HepG2 (cell line): ENCODE results near the gene GRIN2D. TPM values are rescaled to one million over a fixed set of nuclear protein-coding genes. Genes with fewer than 3 reads are reported as not detected.

ENCODE experiments used
- AGO2 ChIP-seq: fragments of 200-400 bp; formaldehyde crosslinking; optimal IDR thresholded peaks from 2 replicates; pipeline ENCODE3; 2017; ENCODE audit warnings: mild to moderate bottlenecking, low read depth, low read length, moderate library complexity
- CENPT ChIP-seq: sonication (generic); formaldehyde crosslinking; IDR thresholded peaks from 2 replicates; pipeline ENCODE4 v1.8.0; 2022; ENCODE audit warnings: low read depth, mild to moderate bottlenecking, moderate library complexity, missing genetic modification reagents
- KAT8 ChIP-seq: IDR thresholded peaks from 2 replicates; pipeline ENCODE4 v1.6.1; 2016; ENCODE audit warnings: missing genetic modification reagents, missing compliant biosample characterization
- PHB2 ChIP-seq: fragments of 450-650 bp; IDR thresholded peaks from 2 replicates; pipeline ENCODE4 v1.6.1; 2018; ENCODE audit not compliant: partially characterized antibody
- REPIN1 ChIP-seq: sonication (generic); formaldehyde crosslinking; IDR thresholded peaks from 2 replicates; pipeline ENCODE4 v1.8.0; 2022; ENCODE audit warnings: missing genetic modification reagents, low read depth, mild to moderate bottlenecking, borderline replicate concordance
- SAP130 ChIP-seq: IDR thresholded peaks from 2 replicates; pipeline ENCODE4 v1.6.1; 2016; ENCODE audit warnings: low read depth
- SMC3 ChIP-seq: IDR thresholded peaks from 2 replicates; pipeline ENCODE4 v1.6.1; 2011; ENCODE audit warnings: low read length, improper control_type of control experiment
- SNAPC2 ChIP-seq: sonication (generic); formaldehyde crosslinking; IDR thresholded peaks from 2 replicates; pipeline ENCODE4 v1.8.1; 2022; ENCODE audit warnings: mild to moderate bottlenecking, missing genetic modification reagents
- STAG1 ChIP-seq: sonication (generic); formaldehyde crosslinking; IDR thresholded peaks from 2 replicates; pipeline ENCODE4 v1.4.0; 2020; ENCODE audit warnings: missing genetic modification reagents
- TARDBP ChIP-seq: sonication (generic); formaldehyde crosslinking; IDR thresholded peaks from 2 replicates; pipeline ENCODE4 v1.8.0; 2022; ENCODE audit warnings: mild to moderate bottlenecking, missing genetic modification reagents
- ZBTB21 ChIP-seq: sonication (generic); formaldehyde crosslinking; IDR thresholded peaks from 2 replicates; pipeline ENCODE4 v1.4.0; 2020; ENCODE audit warnings: missing genetic modification reagents
- ZMYM3 ChIP-seq: sonication (generic); formaldehyde crosslinking; IDR thresholded peaks from 2 replicates; pipeline ENCODE4 v1.5.1; 2020; ENCODE audit warnings: mild to moderate bottlenecking, missing genetic modification reagents
- ZNF160 ChIP-seq: sonication (generic); formaldehyde crosslinking; IDR thresholded peaks from 2 replicates; pipeline ENCODE4 v1.8.0; 2022; ENCODE audit warnings: mild to moderate bottlenecking, inconsistent platforms, missing genetic modification reagents
- ZNF350 ChIP-seq: sonication (generic); formaldehyde crosslinking; IDR thresholded peaks from 2 replicates; pipeline ENCODE4 v1.4.0; 2020; ENCODE audit warnings: mild to moderate bottlenecking, low read depth, missing genetic modification reagents, borderline replicate concordance
- polyA plus RNA-seq, 8 experiments: library from polyadenylated mRNA; depleted of rRNA in 3 of 8; stranded (reverse) in 7 of 8; unstranded in 1 of 8; fragments of >200 nt; fragmentation: Illumina TruSeq in 4 of 8; extraction: Trizol in 4 of 8; gene quantifications; 2 replicates each; pipeline versions ENCODE4 v1.2.1 to v1.2.3, GENCODE V29; 2011 to 2016; ENCODE audit warnings: low read depth in 4 of 8, missing spikeins in 1 of 8, mixed read lengths in 1 of 8; ENCODE audit not compliant: insufficient read depth in 1 of 8
- total RNA-seq, 5 experiments: library from RNA; depleted of rRNA; stranded (reverse); fragments of >200 nt; fragmentation: Illumina TruSeq; extraction: Trizol; gene quantifications; 2 replicates each; pipeline ENCODE4 v1.2.3, GENCODE V29; 2016; ENCODE audit warnings: low read depth in 1 of 5
- TF ChIP-seq, protein P1 (sequence below): sonication (generic); formaldehyde crosslinking; IDR thresholded peaks from 2 replicates; pipeline ENCODE4 v1.5.1; 2020; ENCODE audit warnings: mild to moderate bottlenecking, missing genetic modification reagents
- TF ChIP-seq, protein P2 (sequence below): sonication (generic); formaldehyde crosslinking; IDR thresholded peaks from 2 replicates; pipeline ENCODE4 v1.4.0; 2020; ENCODE audit warnings: missing genetic modification reagents
- TF ChIP-seq, protein P3 (sequence below): sonication (generic); formaldehyde crosslinking; IDR thresholded peaks from 2 replicates; pipeline ENCODE4 v1.9.0; 2021; ENCODE audit warnings: missing genetic modification reagents, mild to moderate bottlenecking, borderline replicate concordance
- TF ChIP-seq, protein P4 (sequence below): sonication (generic); formaldehyde crosslinking; IDR thresholded peaks from 2 replicates; pipeline ENCODE4 v1.5.0; 2020; ENCODE audit warnings: mild to moderate bottlenecking, missing genetic modification reagents, borderline replicate concordance
- TF ChIP-seq, protein P5 (sequence below), 2 experiments: fragments of 450-650 bp in 1 of 2; sonication (generic) in 1 of 2; formaldehyde crosslinking; IDR thresholded peaks; 2 replicates each; pipeline versions ENCODE4 v1.5.0 to v1.8.0; 2020 to 2022; ENCODE audit warnings: mild to moderate bottlenecking in 1 of 2, missing genetic modification reagents in 1 of 2

The GRIN2D gene
- total and polyA plus RNA-seq, 2 of the 13 experiments (the other 11 are each of a cell fraction or from before 2014, with no cell fraction given): 0.02 to 0.13 TPM

DNA sequence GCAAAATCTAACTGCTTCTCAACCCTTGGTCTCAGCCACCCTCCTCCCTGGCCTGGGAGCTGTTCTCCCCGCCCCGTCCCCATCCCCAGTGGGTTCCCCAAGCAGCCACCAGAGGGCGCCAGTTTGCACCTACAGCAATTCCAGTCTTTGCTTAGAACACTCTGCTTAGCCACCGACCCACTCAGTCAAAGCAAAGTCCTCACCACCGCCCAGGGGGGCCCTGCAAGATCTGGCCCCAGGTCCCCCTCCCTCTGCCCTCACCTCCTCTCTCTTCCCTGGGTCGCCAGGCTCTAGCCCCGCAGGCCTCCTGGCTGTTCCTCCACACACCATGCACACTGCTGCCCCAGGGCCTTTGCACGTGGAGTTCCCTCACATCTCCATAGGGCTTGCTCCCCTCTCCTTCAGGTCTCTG is 42.1 kb upstream of the GRIN2D start (continued):
- TF ChIP-seq AGO2: no peak
- TF ChIP-seq, protein P1, sequence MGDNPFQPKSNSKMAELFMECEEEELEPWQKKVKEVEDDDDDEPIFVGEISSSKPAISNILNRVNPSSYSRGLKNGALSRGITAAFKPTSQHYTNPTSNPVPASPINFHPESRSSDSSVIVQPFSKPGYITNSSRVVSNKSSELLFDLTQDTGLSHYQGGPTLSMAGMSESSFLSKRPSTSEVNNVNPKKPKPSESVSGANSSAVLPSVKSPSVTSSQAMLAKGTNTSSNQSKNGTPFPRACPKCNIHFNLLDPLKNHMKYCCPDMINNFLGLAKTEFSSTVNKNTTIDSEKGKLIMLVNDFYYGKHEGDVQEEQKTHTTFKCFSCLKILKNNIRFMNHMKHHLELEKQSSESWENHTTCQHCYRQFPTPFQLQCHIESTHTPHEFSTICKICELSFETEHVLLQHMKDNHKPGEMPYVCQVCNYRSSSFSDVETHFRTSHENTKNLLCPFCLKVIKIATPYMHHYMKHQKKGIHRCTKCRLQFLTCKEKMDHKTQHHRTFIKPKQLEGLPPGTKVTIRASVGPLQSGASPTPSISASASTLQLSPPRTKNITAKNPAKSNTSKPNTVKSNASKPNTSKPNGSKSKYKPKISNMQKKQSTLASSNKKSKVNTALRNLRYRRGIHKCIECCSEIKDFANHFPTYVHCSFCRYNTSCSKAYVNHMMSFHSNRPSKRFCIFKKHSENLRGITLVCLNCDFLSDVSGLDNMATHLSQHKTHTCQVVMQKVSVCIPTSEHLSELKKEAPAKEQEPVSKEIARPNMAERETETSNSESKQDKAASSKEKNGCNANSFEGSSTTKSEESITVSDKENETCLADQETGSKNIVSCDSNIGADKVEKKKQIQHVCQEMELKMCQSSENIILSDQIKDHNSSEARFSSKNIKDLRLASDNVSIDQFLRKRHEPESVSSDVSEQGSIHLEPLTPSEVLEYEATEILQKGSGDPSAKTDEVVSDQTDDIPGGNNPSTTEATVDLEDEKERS (CRISPR knock-in tag): peak; percentile 86
- TF ChIP-seq KAT8 (CRISPR knock-in tag): no peak
- TF ChIP-seq ZNF350 (CRISPR knock-in tag): 0 out of 2 replicates have a peak, but pooled peaks have one; percentile 23
- no peak for TF ChIP-seq ZBTB21 (CRISPR knock-in tag)
- TF ChIP-seq, protein P2, sequence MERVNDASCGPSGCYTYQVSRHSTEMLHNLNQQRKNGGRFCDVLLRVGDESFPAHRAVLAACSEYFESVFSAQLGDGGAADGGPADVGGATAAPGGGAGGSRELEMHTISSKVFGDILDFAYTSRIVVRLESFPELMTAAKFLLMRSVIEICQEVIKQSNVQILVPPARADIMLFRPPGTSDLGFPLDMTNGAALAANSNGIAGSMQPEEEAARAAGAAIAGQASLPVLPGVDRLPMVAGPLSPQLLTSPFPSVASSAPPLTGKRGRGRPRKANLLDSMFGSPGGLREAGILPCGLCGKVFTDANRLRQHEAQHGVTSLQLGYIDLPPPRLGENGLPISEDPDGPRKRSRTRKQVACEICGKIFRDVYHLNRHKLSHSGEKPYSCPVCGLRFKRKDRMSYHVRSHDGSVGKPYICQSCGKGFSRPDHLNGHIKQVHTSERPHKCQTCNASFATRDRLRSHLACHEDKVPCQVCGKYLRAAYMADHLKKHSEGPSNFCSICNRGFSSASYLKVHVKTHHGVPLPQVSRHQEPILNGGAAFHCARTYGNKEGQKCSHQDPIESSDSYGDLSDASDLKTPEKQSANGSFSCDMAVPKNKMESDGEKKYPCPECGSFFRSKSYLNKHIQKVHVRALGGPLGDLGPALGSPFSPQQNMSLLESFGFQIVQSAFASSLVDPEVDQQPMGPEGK (CRISPR knock-in tag): peak; percentile 54
- TF ChIP-seq, protein P3, sequence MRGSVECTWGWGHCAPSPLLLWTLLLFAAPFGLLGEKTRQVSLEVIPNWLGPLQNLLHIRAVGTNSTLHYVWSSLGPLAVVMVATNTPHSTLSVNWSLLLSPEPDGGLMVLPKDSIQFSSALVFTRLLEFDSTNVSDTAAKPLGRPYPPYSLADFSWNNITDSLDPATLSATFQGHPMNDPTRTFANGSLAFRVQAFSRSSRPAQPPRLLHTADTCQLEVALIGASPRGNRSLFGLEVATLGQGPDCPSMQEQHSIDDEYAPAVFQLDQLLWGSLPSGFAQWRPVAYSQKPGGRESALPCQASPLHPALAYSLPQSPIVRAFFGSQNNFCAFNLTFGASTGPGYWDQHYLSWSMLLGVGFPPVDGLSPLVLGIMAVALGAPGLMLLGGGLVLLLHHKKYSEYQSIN: no peak
- no peak for TF ChIP-seq PHB2
- TF ChIP-seq, protein P4, sequence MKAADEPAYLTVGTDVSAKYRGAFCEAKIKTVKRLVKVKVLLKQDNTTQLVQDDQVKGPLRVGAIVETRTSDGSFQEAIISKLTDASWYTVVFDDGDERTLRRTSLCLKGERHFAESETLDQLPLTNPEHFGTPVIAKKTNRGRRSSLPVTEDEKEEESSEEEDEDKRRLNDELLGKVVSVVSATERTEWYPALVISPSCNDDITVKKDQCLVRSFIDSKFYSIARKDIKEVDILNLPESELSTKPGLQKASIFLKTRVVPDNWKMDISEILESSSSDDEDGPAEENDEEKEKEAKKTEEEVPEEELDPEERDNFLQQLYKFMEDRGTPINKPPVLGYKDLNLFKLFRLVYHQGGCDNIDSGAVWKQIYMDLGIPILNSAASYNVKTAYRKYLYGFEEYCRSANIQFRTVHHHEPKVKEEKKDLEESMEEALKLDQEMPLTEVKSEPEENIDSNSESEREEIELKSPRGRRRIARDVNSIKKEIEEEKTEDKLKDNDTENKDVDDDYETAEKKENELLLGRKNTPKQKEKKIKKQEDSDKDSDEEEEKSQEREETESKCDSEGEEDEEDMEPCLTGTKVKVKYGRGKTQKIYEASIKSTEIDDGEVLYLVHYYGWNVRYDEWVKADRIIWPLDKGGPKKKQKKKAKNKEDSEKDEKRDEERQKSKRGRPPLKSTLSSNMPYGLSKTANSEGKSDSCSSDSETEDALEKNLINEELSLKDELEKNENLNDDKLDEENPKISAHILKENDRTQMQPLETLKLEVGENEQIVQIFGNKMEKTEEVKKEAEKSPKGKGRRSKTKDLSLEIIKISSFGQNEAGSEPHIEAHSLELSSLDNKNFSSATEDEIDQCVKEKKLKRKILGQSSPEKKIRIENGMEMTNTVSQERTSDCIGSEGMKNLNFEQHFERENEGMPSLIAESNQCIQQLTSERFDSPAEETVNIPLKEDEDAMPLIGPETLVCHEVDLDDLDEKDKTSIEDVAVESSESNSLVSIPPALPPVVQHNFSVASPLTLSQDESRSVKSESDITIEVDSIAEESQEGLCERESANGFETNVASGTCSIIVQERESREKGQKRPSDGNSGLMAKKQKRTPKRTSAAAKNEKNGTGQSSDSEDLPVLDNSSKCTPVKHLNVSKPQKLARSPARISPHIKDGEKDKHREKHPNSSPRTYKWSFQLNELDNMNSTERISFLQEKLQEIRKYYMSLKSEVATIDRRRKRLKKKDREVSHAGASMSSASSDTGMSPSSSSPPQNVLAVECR (CRISPR knock-in tag): peak; percentile 29; the same call in 1 of the 2 replicates
- TF ChIP-seq, protein P5, sequence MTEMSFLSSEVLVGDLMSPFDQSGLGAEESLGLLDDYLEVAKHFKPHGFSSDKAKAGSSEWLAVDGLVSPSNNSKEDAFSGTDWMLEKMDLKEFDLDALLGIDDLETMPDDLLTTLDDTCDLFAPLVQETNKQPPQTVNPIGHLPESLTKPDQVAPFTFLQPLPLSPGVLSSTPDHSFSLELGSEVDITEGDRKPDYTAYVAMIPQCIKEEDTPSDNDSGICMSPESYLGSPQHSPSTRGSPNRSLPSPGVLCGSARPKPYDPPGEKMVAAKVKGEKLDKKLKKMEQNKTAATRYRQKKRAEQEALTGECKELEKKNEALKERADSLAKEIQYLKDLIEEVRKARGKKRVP (CRISPR knock-in tag; IDR thresholded peaks at IDR 0.05): no peak
- peak; percentile 65 for TF ChIP-seq STAG1 (CRISPR knock-in tag)
- peak; percentile 48; the same call in 1 of the 2 replicates for TF ChIP-seq REPIN1 (CRISPR knock-in tag)
- no peak for TF ChIP-seq ZNF160 (CRISPR knock-in tag)
- no peak for TF ChIP-seq SAP130 (CRISPR knock-in tag)
- TF ChIP-seq SNAPC2: no peak
- TF ChIP-seq CENPT (CRISPR knock-in tag): no peak
- peak; percentile 66 for TF ChIP-seq SMC3
- peak; percentile 100 for TF ChIP-seq ZMYM3
- TF ChIP-seq TARDBP (CRISPR knock-in tag): no peak; the same call in 1 of the 2 replicates
